Fibroblast of skin of right biceps (primary cell): Measurements from ENCODE around the gene CACNB1.
A peak's percentile ranks its signal among the peaks of the same experiment; 100 is the strongest.
"Not testable (repeated sequence)": the region's sequence is repeated elsewhere in the genome, so short reads cannot be mapped to it uniquely, and the experiment has no call there.

Source experiments
- DNase-seq: peaks from one replicate; pipeline ENCODE4 v3.0.0-alpha.2; 2013

Gene CACNB1

GRCh38 chr17:39150104-39150634 is 47.3 kb downstream of the CACNB1 start:
- no peak for DNase-seq

GRCh38 chr17:39147221-39148185 is 50.0 kb downstream of the CACNB1 start:
- no peak for DNase-seq

DNA sequence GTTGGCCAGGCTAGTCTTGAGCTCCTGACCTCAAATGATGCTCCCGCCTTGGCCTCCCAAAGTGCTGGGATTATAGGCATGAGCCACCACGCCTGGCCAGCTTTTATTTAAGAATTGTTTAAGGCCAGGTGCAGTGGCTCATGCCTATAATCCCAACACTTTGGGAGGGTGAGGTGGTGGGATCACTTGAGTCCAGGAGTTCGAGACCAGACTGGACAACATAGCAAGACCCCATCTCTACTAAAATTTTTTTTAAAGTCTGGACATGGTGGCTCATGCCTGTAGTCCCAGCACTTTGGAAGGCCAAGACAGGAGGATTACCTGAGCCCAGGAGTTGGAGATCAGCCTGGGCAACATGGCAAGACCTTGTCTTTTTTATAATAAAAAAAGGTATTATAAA is 51.2 kb downstream of the CACNB1 start:
- no peak for DNase-seq

DNA sequence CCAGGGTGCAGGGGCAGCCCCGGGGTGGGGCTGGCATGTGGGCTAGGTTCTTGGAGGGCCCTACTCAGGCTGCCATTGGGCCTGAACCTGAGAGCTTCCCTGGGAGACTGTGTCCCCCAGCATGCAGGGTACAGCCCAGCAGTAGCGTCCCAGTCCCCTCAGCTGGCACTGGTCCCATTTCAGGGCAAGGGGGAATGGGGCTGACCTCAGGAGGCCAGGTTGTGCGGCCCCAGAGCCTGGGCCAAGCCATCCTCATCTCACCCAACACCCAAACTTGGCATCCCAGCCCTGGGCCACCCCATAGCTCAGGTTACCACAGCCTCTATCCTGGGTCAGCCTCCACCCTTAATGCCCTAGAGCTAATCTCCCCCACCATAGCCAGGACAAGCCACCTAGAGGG is 52.3 kb downstream of the CACNB1 start:
- no peak for DNase-seq

DNA sequence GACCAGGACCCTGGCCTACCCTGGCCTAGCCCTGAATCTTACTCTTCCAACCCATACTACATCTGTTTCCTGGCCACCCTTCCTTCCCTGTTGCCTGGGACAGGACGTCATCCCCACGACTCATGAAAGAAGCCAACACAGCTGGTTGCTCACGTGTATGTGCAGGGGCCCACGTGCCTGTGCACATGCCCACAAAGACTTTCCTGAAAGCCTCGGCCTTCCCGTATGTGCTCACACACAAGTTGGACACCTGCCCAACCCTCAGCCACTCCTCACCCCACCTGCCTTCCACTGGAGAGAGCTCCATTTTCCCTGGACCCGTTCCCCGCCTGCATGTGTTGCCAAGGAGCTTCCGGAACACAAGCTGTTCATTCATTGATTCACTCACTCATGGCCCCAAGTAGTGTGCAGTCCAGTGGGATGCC is 53.0 kb downstream of the CACNB1 start:
- DNase-seq: peak; percentile 87

GRCh38 chr17:39143552-39144093 is 53.8 kb downstream of the CACNB1 start:
- DNase-seq: no peak

- no peak for DNase-seq
Measured at GRCh38 chr17:39141915-39142664, 55.4 kb downstream of the CACNB1 start.

GRCh38 chr17:39141294-39141693 is 56.2 kb downstream of the CACNB1 start:
- DNase-seq: no peak

DNA sequence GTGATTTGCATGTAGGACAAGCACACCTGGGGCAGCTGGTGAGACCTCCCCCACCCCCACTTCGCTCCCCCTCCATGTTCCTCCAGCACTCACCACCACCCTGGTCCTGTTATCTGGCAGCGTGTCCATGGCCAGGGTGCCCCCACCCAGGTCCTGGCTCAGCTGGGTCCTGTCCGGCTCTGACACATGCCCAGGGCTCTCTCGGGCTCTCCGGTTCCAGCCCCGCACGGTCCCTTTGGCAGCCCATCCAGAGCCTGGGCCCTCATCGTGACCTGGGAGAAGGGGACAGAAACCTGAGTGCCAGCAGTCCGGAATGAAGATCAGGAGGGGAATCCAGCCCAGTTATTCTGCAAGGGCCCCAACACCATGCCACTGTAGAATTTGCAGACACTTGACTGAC is 57.9 kb downstream of the CACNB1 start:
- DNase-seq: no peak

GRCh38 chr17:39139161-39139511 is 58.3 kb downstream of the CACNB1 start:
- peak; percentile 89 for DNase-seq

DNA sequence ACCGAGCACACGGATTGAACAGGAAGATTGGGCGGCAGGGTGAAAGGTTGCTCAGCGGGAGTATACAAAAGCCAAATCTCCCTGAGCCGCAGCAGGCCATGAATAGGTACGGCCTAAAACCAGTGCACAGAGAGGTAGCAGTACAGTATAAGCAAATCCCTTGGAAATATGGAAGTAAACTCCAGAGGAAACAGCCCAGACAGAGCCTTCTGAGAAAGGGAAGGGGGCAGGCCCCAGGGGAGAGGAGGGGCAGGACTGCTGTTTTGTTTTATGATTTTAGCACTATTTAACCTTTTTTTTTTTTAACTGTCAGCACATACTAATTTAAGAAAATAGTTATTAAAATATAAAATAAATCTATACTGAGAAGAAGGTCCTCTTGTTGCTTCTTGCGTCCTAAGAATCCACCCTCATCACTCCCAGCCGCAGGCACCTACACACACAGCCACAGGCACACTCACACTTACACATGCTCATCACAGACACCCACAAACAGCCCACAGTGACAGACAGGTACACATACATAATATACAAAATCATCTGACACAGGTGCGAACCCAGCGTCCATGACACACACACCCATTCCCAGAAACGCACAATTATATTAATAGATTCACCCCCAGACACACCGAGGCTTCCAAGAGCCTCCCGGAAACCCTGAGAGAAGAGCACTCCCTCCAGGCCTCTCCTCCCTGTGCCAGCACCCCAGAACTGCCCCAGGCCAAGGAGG is 58.9 kb downstream of the CACNB1 start:
- DNase-seq: peak; percentile 15

GRCh38 chr17:39134878-39135277 is 62.6 kb downstream of the CACNB1 start:
- peak; percentile 30 for DNase-seq

- peak; percentile 92 for DNase-seq
Measured at GRCh38 chr17:39132192-39132610, 65.3 kb downstream of the CACNB1 start.

- peak; percentile 64 for DNase-seq
Measured at GRCh38 chr17:39131616-39132015, 65.9 kb downstream of the CACNB1 start.

GRCh38 chr17:39130205-39130604 is 67.3 kb downstream of the CACNB1 start:
- DNase-seq: no peak

- not testable (repeated sequence) for DNase-seq
Measured at GRCh38 chr17:39129544-39129943, 67.9 kb downstream of the CACNB1 start.

DNA sequence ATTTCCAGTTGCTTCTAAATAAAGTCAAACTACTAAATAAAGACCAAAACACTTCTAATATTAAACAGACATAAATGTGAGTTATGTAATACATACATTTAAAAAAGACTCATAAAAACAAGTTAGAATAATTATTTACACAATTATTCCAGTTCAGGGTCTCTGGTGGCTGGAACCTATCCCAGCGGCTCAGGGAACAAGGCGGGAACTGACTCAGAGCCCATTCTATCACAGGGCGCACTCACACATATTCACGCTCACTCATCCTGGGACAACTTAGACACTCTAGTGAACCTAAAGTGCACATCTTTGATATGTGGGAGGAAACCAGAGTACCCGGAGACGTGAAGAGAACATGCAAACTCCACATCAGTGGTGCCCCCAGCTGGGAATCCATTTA is 71.0 kb downstream of the CACNB1 start:
- DNase-seq: peak; percentile 17

GRCh38 chr17:39125143-39125875 is 72.2 kb downstream of the CACNB1 start:
- no peak for DNase-seq

DNA sequence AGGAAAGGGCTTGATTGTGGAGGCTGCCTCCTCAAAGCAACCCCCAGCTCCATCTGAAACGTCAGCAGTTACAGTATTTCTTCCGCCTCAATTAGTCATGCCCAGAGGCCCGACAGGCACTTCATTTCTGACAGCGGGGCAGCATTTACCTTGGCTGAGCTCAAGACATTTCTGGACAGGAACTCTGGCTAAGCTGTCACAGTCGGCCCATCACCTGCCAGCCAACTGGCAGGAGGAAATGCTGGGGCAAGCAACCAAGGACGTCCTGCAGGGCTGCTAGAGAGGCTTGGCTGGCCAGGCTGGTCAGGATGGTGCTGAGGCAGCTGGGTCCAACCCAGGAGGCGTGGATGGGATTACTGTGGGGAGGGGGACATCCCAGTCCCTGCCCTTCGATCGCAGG is 73.8 kb downstream of the CACNB1 start:
- no peak for DNase-seq
